ENCODE results near the gene IL18RAP.

DNA sequence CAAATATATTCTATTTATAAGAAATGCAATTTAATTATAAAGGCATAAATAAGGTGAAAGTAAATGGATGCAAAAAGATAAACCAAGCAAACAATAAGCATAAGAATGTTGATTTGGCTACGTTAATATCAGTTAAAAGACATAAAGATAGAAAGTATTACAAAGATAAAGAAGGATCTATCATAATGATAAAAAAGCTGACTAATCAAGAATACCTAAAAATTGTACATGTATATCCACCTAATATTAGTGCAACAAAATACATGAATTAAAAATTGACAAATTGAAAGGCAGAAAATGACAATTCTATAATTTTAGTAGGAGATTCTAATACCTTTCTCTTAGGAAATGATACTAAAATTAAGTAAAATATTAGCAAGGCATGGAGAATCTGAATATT, 71.6 kb downstream of the IL18RAP start:
- TF ChIP-seq, protein P1, sequence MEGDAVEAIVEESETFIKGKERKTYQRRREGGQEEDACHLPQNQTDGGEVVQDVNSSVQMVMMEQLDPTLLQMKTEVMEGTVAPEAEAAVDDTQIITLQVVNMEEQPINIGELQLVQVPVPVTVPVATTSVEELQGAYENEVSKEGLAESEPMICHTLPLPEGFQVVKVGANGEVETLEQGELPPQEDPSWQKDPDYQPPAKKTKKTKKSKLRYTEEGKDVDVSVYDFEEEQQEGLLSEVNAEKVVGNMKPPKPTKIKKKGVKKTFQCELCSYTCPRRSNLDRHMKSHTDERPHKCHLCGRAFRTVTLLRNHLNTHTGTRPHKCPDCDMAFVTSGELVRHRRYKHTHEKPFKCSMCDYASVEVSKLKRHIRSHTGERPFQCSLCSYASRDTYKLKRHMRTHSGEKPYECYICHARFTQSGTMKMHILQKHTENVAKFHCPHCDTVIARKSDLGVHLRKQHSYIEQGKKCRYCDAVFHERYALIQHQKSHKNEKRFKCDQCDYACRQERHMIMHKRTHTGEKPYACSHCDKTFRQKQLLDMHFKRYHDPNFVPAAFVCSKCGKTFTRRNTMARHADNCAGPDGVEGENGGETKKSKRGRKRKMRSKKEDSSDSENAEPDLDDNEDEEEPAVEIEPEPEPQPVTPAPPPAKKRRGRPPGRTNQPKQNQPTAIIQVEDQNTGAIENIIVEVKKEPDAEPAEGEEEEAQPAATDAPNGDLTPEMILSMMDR (IDR thresholded peaks at IDR 0.05) = no peak
- TF ChIP-seq EP300 (IDR thresholded peaks at IDR 0.05) = no peak
- TF ChIP-seq POLR2AphosphoS5 (IDR thresholded peaks at IDR 0.05) = no peak
- TF ChIP-seq POLR2A (IDR thresholded peaks at IDR 0.05) = no peak

Data from upper lobe of left lung (tissue), 4 donors.